HG03066 (cell line): ENCODE measurements around the gene ANGEL1.

ENCODE experiments used
- ATAC-seq: cut with Tn5 transposase; IDR thresholded peaks from one replicate; pipeline ENCODE4 v1.9.1; 2021; ENCODE audit warnings: low read depth; ENCODE audit not compliant: unreplicated experiment

Gene ANGEL1

DNA sequence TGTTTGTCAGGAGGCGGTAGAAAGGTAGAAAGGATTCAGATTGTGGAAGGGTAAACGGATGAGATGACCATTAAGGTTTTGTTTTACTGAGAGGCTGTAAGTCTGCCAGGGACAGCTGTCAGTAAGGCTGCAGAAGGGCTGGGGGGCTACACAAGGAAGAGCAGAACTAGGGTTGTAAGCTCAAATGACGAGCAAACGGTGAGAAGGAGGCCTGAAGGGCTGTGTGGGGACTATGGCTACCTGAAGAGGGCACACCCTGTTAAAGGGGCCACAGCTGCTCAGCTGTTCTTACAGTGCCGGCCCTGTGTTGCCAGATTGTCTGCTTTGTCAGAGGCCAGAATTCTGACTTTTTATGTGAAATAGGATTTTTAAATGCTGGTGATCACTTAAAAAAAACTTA lies 32.3 kb downstream of the ANGEL1 start:
- ATAC-seq: no peak

- ATAC-seq: no peak
Observed at GRCh38 chr14:76780058-76780345, 32.7 kb downstream of the ANGEL1 start.

DNA sequence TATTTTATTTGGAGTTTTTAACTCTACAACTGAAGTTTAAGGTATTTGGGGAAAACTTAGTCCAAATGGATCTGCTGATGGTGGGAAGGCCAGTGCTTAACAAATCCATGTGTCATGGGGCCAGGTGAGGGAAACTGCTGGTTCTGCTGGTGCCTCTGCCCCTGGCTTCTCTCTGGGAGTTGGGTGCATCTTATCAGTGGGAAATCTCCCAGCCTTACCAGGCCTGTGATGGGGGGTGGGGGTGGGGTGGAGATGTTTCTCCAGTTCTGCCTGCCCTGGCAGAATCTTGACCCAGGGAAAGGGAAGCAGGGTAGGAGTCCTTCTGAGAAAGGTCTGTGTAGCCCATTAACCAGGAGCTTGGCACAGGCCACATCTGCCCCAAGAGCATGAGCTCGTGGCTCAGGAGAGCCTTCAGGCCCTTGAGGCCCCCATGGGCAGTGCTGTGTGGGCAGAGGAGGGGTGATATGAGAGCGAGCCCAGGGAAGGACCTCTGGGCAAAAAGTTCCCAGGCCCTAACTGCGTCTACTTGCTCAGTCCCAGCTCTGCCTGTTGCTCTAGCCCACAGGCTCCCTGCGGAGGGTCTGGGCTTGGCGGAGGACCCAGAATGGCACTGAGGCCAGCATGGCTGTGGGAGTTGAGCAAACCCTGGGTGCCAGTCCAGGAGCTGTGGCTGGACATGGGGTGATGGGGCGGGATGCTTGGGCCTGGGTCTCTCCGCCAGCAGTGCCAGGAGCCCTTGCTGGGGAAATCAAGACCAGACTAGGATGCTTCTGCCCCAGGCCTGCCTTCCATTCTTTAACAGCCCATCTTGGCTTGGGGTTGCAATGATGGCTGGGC lies 33.2 kb downstream of the ANGEL1 start:
- ATAC-seq: no peak

GRCh38 chr14:76778546-76779215 lies 34.0 kb downstream of the ANGEL1 start:
- no peak for ATAC-seq

DNA sequence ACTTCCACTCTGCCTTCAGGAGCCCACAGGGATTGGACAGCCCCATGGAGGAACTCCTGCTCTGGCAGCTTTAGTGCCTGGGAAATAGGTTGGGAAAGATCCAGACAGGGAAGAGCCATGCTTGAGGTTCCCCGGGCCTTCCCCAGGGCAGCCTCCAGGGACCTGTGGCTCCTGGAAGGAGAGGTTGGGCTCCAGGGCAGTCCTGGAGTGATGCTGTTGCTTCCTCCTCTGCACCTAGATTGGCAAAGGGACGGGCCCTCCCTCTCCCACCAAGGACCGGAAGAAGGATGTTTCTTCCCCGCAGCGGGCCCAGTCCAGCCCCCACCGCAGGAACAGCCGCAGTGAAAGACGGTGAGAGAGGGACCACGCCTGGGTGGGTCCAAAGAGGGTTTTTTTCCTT lies 35.0 kb downstream of the ANGEL1 start:
- ATAC-seq: no peak

DNA sequence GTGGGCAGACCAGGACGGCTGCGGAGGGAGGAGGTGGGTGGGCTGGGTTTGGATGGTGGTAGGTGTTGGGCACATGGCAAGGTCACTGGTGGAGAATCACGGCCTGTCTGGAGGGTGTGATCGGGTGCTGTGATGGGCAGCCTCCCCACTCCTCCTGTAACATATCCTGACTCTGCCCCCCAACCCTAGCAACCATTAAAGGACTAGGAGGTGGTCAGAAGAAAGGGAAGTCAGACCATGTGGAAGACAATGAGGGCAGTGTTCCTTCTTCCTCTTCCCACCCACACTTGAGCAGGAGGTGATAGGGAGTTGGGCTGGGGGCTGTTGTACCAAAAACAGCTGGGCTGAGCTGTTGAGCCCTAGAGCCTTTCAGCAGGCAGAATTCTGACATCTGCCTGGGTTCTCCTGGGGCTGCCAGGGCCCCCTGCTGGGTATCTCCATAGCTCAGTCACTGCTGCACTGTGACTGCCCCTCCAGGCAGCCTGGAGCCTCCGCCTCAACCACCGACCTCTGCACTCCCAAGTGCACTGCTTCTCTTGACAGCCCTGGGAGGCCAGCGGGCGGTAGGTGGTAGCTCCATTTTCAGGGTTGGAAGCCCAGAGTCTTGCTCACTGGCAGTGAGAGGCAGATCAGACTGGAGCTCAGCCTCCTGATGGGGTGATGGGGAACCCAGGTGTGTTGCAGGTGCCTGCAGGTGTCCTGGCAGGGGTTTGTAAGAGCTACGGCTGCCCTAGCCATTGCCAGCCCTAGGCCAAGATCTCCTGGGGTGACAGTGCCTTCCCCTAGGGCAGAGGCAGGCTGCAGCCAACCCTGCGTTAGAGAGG lies 36.0 kb downstream of the ANGEL1 start:
- no peak for ATAC-seq

DNA sequence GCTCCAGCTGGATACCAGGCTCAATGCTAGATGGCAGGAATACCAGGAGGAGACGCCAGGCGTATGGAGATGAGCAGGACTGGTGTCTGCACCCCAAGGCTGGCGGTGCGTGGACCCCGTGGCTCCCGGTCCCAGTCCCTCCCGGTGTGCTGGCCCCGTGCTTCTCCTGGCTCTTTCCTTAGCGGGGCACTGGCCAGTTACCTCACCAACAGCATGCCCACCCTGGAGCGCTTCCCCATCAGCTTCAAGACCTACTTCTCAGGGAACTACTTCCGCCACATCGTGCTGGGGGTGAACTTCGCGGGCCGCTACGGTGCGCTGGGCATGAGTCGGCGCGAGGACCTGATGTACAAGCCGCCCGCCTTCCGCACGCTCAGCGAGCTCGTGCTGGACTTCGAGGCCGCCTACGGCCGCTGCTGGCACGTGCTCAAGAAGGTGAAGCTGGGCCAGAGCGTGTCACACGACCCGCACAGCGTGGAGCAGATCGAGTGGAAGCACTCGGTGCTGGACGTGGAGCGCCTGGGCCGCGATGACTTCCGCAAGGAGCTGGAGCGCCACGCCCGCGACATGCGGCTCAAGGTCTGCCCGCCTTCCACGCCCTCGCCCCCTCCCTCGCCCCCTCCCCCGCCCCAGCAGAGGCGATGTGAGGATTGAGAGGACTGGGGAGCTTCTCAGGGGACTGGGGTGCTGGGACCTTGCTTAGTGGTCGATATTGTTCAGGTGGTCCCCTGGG lies 36.8 kb downstream of the ANGEL1 start:
- no peak for ATAC-seq

- no peak for ATAC-seq
Observed at GRCh38 chr14:76774821-76775694, 37.6 kb downstream of the ANGEL1 start.

DNA sequence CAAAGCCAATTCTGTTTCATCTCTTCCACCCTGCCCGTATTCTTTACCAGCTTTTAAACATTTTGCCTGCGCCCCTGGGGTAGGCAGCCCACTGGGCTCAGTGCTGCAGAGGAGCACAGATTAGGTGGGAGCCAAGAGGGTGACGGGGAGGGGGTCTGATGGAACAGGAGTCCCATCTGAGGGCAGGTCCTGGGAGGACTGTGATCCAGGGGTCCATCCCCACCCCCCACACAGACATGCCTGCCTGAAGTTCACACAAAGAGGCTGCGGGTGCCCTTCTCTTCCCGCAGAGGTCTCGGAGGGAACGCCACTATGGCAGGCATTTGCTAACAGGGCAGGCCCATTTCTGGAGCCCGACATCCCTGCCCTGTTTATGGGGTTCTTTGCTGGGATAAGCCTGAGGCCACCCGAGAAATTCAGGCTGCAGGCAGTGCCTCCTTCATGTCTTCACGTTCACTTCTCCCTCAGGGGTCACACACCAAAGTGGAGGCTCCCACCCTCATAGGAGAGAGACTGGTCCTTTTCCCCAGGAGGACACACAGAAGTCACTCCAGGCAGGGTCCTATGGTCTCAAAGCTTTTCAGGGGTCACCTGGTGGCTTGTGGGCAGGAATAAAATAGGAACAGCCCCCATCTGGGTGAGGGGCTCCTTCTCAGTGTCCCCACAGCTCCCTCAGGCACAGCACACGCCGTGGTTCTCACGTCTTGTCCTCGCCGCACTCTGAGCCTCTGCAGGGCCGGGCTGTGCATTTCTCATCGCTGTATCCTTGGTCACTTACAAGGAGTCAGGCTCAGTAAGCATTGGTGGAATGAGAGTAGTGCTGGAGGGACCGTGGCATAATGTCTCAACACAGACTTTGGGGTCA lies 38.5 kb downstream of the ANGEL1 start:
- no peak for ATAC-seq

DNA sequence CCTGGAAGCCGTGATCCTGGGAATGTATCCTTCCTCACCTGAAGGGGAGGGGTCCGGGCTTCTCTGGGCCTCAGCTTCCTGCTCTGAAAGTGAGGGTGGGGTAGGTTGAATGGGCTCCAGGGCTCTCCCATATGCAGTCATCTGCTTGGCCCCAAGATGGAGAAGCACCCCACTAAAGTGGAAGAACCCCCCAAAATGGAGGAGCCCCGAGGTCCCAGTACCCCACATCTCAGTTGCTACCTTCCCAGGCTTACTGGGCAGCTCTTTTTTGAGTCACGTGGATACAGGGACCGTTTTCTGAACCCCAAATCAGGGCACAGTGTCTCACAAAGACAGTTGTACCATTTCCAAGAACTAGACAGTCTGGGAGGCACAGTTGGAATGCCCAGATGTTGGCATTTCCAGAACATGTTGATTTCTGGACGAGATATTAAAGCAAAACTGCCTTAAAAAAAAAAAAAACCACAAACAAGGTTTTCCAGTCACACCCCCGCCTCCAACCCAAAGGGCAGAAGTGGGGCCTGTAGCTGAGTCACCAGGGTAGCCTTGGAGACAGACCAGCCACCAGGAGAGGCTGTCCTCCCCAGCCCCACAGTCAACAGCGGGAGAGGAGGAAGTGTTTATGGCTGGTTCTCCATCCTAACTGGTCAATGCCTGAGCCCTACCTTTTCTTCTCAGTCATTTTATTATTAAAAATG lies 39.3 kb downstream of the ANGEL1 start:
- ATAC-seq: no peak

DNA sequence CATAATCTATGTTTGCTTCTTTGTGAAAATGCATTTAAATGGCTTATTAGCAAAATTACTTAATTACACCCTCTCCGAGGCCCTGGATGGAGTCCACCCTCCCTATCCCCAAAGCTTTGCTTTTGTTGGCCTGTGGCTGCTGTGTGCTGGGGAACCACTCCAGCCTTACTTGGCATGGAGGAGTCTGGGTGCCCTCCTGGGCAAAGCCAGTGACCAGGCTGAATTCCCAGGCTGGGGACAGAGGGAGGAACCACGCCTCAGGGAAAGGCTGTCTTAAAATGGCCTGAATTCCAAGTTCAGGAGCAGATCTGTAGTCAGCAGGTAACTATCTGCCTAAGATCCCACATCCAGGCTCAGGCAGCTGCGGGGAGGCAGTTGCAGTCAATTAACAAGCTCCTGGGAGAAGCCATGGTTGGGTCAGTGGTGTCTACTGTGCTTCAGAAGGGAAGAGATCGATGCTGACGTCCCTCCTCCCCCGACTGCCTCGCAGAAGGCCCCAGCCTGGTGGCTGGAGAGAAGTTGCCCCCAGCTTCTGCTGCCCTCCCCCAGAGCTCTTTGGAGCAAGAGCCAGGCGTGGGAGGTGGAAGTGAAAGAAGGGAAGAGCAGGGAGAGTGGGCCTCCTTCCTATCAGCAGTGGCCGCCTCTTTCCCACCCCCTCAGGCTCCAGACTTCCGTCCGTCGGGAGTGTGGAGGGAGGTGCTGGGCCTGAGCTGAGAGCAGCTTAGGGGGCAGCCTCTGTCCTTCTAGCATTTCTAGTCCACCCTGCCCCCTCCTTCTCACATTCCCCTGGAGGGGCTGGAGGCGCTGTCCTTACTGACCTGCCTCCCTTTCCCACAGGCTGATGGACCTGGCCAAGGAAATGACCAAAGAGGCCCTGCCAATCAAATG lies 40.1 kb downstream of the ANGEL1 start:
- no peak for ATAC-seq

DNA sequence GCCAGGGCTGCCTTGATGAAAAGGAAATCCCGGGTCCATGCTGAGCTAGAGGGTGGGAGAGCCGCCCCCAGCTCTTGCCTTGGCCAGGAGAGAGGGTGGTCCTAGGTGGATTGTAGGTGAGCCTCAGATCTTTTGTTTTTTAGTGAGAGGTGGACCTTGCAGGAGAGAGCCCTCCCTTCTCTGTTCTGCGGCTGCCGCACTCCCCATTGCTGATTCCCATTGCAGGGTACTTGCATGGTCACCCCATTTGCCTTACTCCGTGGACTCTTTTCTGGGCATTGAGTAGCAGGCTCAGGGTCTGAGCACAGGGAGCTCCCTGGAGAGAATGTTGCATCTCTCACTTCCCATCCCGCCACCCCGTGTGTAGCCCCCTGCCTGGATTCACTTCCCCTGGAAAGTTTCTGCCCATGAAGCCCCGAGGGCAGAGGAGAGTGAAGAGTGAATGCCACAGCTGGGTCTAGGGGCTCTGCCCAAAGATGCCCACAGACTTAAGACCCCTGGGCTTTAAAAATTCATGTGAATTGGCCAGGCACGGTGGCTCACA lies 41.2 kb downstream of the ANGEL1 start:
- ATAC-seq: no peak

GRCh38 chr14:76770521-76771436 lies 41.9 kb downstream of the ANGEL1 start:
- no peak for ATAC-seq

- no peak for ATAC-seq
Observed at GRCh38 chr14:76769636-76770292, 42.9 kb downstream of the ANGEL1 start.

DNA sequence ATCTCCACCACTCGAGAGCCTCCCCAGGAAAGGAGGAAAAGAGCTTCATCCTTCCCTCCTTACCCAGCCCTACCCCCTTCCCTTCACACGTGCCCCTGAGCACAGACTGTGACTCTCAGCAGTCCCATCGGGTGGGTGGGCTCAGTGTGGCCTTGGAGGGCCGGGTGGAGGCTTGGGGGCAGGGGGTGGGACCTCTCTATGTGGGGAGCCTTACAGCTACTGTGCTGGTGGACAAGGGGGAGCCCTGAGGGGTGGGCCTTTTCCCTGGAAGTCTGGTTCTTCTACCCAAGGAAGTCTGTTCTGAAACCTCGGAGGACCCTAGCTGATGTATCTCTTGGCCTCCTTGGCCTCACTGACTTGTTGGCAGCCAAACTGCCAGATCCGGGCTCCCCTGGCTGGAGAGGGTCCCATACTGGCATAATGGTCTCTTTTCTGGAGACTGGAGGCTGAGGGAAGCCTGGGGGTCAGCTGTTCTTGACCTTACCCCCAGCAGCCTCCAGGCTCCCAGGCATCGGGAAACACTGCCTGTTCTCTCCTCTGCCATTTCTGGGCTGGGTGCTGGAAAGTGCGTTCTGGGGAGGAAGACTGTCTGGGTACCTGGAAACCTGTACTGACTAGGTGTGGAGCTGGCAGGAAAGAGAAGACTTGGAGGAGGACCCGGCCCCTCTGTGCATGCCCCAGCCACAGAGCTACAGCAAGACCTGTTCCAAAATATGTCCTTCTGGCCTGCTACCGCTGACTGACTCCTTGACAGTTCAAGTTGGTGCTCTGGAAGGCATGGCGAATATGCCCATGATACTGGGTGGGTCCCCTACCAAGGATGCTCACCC lies 43.8 kb downstream of the ANGEL1 start:
- ATAC-seq: no peak
